Stimulated activated CD4-positive, alpha-beta T cell treated with anti-CD3 and anti-CD28 coated beads, Interleukin-1b, Interleukin-23, amount 100 ng/mL, for 24 hours (primary cell): Measurements from ENCODE around the gene NARS2.
"Not testable (repeated sequence)": the region's sequence is repeated elsewhere in the genome, so short reads cannot be mapped to it uniquely, and the experiment has no call there.

Source experiments
- DNase-seq, 4 experiments: peaks; one replicate each; pipeline ENCODE4 v3.0.0-alpha.2; 2020; ENCODE audit warnings: low read depth in 4 of 4, low spot score in 1 of 4

NARS2 gene

GRCh38 chr11:78547931-78548705 lies 26.5 kb downstream of the NARS2 start:
- DNase-seq, result no peak

- DNase-seq, result no peak
These were observed 32.7 kb downstream of the NARS2 start for GRCh38 chr11:78542007-78542406.

GRCh38 chr11:78541537-78541936 lies 33.1 kb downstream of the NARS2 start:
- no peak for DNase-seq

- no peak for DNase-seq
These were observed 34.4 kb downstream of the NARS2 start for GRCh38 chr11:78540256-78540655.

- no peak for DNase-seq
These were observed 35.2 kb downstream of the NARS2 start for GRCh38 chr11:78539506-78539905.

GRCh38 chr11:78536933-78537332 lies 37.7 kb downstream of the NARS2 start:
- DNase-seq, result no peak

DNA sequence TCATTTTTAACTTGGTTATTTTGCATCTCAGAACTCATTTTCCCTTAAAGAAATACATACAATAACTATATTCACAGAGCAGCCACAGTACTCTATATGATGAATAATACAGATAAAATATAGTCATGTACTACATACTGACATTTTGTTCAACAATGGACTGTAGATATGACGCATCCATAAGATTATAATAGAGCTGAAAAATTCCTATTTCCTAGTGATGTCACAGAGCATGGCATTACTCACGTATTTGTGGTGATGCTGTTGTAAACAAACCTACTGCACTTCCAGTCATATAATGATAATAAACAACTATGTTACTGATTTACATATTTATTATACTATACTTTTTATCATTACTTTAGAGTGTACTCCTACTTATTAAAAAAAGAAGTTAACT lies 38.7 kb downstream of the NARS2 start:
- no peak for DNase-seq

GRCh38 chr11:78535027-78535426 lies 39.6 kb downstream of the NARS2 start:
- no peak for DNase-seq

DNA sequence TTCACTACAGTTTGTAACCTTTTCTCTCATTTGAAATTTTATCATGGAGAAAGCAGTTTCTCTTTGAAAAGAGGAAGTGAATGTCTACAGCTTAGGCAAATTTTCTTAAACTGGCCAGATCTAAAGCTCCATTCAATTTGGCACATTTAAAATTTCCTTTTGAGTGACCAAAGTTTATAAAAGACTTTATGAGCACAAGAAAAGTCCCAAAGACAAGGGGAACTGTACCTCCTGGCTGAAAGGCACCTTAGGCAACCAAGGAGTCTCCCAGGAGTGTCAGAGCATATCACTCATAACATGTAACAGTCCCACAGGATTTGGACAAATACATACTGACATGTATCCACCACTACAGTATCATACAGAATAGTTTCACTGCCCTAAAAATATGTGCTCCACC lies 41.3 kb downstream of the NARS2 start:
- DNase-seq, result no peak

DNA sequence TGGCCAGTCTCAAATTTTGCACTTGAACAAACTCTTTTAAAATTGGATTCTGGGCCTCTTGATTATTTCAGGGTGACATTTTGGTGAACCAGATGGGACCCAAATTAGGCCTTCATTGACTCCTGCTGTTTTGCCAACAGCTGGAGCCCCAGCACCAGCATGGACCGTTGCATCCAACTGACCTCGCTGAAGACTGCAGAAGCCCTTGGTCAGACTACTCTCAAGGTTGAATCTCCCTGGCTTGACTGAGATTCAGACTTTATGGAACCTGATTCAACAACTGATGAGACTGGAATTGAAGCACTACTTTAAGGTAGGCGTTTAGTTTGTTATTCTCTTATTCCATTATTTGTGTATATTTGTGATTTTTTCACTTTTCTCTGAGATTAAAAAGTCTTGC lies 41.7 kb downstream of the NARS2 start:
- DNase-seq, result no peak

GRCh38 chr11:78526497-78527146 lies 48.0 kb downstream of the NARS2 start:
- no peak for DNase-seq

DNA sequence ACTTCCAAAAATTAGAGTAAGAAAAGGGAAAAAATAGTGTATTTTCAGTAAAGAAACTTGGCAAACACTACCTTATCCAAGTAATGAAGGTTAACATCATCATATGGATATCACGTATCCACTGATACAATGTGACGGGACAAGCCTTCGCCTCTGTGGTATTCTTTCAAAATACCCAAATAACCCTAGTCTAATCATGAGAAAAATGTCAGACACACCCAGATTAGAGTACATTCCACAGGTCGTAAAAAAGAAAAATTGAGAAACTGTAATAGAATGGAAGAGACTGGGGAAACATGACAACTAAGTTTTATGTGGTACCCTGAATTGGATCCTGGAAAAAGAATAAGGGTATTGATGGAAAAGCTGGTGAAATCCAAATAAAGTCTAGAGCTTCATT lies 48.9 kb downstream of the NARS2 start:
- no peak for DNase-seq

GRCh38 chr11:78520230-78520629 lies 54.4 kb downstream of the NARS2 start:
- DNase-seq, result no peak

DNA sequence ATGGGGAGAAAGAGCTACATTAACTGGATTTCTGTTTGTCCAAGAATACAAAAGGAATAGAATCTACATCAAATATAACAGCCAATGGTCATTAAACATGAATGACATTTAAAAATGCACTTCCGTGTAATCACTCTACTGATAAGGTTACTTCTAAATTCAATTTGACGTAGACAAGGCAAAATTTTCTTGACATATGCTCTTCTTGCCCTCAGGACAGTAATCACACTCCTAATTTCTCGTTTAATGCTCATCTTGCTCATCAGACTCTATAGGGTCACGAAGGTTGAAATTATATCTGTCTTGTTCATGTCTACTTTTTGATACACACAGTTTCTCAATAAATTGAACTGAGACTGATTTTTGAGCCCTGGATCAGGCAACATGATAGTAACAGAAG lies 58.4 kb downstream of the NARS2 start:
- DNase-seq, result no peak

GRCh38 chr11:78514922-78515502 lies 59.7 kb downstream of the NARS2 start:
- DNase-seq, result no peak

DNA sequence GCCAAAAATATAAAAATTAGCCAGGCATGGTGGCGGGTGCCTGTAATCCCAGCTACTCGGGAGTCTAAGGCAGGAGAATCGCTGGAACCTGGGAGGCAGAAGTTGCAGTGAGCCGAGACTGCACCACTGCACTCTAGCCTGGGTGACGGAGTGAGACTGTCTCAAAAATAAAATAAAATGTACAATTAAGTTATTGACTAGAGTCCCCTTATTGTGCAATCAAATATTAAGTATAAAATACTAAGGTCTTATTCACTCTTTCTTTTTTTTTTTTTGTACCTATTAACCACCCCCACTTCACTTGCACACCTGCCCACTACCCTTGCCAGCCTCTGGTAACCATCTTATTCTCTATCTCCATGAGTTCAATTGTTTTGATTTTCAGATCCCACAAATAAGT lies 61.6 kb downstream of the NARS2 start:
- not testable (repeated sequence) for DNase-seq

GRCh38 chr11:78510597-78510996 lies 64.1 kb downstream of the NARS2 start:
- no peak for DNase-seq

GRCh38 chr11:78510025-78510596 lies 64.6 kb downstream of the NARS2 start:
- DNase-seq, result no peak

DNA sequence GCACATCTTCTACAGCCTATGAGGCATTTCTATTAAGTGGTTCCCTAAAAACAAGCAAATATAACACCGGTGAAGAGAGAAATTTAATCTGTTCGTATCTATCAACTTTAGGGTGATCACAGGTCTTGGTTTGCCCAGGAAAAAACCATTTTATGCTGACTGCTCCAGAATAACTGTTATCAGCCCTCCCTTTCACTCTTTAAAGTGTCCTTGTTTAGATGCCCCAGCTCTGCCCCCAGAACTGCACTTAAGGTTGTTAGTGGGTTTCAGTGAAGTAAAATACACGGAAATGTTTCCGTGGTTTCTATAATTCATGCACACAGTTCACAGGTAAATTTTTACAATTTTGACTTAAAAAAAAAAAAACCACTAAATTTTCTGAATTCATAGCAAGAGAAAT lies 70.0 kb downstream of the NARS2 start:
- no peak for DNase-seq

- no peak for DNase-seq
These were observed 70.5 kb downstream of the NARS2 start for GRCh38 chr11:78504181-78504580.

DNA sequence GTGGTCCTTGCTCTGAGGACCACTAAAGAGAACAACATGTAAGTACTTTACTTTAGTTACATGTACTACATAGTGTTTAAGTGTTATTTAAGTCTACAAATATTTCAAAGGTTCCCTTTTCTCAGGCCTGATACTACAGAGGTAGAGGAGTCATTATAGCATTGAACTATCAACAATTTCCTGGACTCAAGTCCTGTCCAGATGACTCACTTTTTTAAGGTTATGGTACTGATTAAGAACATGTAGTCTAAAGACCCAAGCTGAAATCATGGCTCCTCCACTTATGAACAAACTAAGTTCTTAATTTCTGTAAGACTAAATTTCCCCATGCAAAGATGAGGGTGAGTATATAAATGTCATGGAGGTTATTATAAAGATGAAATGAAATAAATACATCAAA lies 74.7 kb downstream of the NARS2 start:
- DNase-seq, result no peak

- no peak for DNase-seq
These were observed 77.4 kb downstream of the NARS2 start for GRCh38 chr11:78497293-78497692.
